ENCODE measurements around the gene ITIH4.

Gene ITIH4

GRCh38 chr3:52786330-52787215 lies 43.9 kb downstream of the ITIH4 start:
- Histone ChIP-seq H2AFZ (ENCODE audit: low read length) (no peak overlapping the region), H3K4me1 (ENCODE audit: insufficient read depth, low read length, poor library complexity, severe bottlenecking) (no peaks in the 10 kb centered on the region), H3K9me2 (replicated peaks; ENCODE audit: low read depth, low read length) (no peaks in the 10 kb centered on the region), H3K79me2 (ENCODE audit: insufficient read depth, low read length) (no peaks in the 10 kb centered on the region), H3K36me3 (ENCODE audit: insufficient read depth, low read length) (no peaks in the 10 kb centered on the region), H3K4me2 (ENCODE audit: low read depth, low read length, poor library complexity, severe bottlenecking) (no peak overlapping the region), H3K4me3 (ENCODE audit: low read length, poor library complexity, severe bottlenecking) (no peak overlapping the region), H3F3A (ENCODE audit: low read depth) (no peaks in the 10 kb centered on the region), H3K9ac (ENCODE audit: low read depth, low read length, poor library complexity, severe bottlenecking) (no peak overlapping the region), H3K27me3 (ENCODE audit: insufficient read depth, low read length, poor library complexity, severe bottlenecking) (no peaks in the 10 kb centered on the region), H4K20me1 (ENCODE audit: insufficient read depth, low read length, poor library complexity, severe bottlenecking) (no peaks in the 10 kb centered on the region), H3K9me3 (ENCODE audit: insufficient read depth, low read depth, low read length) (no peaks in the 10 kb centered on the region)
- TF ChIP-seq CTCF (conservative IDR thresholded peaks at IDR 0.05; ENCODE audit: low read length) (no peak), EZH2phosphoT487 (IDR thresholded peaks at IDR 0.05; ENCODE audit: borderline replicate concordance) (no peak)

- TF ChIP-seq CTCF (conservative IDR thresholded peaks at IDR 0.05; ENCODE audit: low read length) (no peak), EZH2phosphoT487 (IDR thresholded peaks at IDR 0.05; ENCODE audit: borderline replicate concordance) (no peak)
- H3K4me1 ChIP-seq (ENCODE audit: insufficient read depth, low read length, poor library complexity, severe bottlenecking): no peaks in the 10 kb centered on the region
Measured at GRCh38 chr3:52784931-52785590, 45.4 kb downstream of the ITIH4 start.

GRCh38 chr3:52784021-52784621 lies 46.4 kb downstream of the ITIH4 start:
- H3K4me3 ChIP-seq (ENCODE audit: low read length, poor library complexity, severe bottlenecking): no peak overlapping the region
- H3K9ac ChIP-seq (ENCODE audit: low read depth, low read length, poor library complexity, severe bottlenecking): no peak overlapping the region
- no peak overlapping the region for H3K4me2 ChIP-seq (ENCODE audit: low read depth, low read length, poor library complexity, severe bottlenecking)
- no peaks in the 10 kb centered on the region for H3F3A ChIP-seq (ENCODE audit: low read depth)
- H3K9me3 ChIP-seq (ENCODE audit: insufficient read depth, low read depth, low read length): no peaks in the 10 kb centered on the region
- H3K79me2 ChIP-seq (ENCODE audit: insufficient read depth, low read length): no peaks in the 10 kb centered on the region
- no peaks in the 10 kb centered on the region for H3K27me3 ChIP-seq (ENCODE audit: insufficient read depth, low read length, poor library complexity, severe bottlenecking)
- TF ChIP-seq CTCF (conservative IDR thresholded peaks at IDR 0.05; ENCODE audit: low read length): no peak
- TF ChIP-seq EZH2phosphoT487 (IDR thresholded peaks at IDR 0.05; ENCODE audit: borderline replicate concordance): no peak
- no peak overlapping the region for H2AFZ ChIP-seq (ENCODE audit: low read length)
- H3K9me2 ChIP-seq (replicated peaks; ENCODE audit: low read depth, low read length): no peaks in the 10 kb centered on the region
- no peaks in the 10 kb centered on the region for H3K4me1 ChIP-seq (ENCODE audit: insufficient read depth, low read length, poor library complexity, severe bottlenecking)
- no peaks in the 10 kb centered on the region for H3K36me3 ChIP-seq (ENCODE audit: insufficient read depth, low read length)
- no peaks in the 10 kb centered on the region for H4K20me1 ChIP-seq (ENCODE audit: insufficient read depth, low read length, poor library complexity, severe bottlenecking)

More at GRCh38 chr3:52784931-52785590, 45.4 kb downstream of the ITIH4 start:
- Histone ChIP-seq H4K20me1 (ENCODE audit: insufficient read depth, low read length, poor library complexity, severe bottlenecking) (no peaks in the 10 kb centered on the region), H3K79me2 (ENCODE audit: insufficient read depth, low read length) (no peaks in the 10 kb centered on the region), H2AFZ (ENCODE audit: low read length) (no peak overlapping the region), H3K27me3 (ENCODE audit: insufficient read depth, low read length, poor library complexity, severe bottlenecking) (no peaks in the 10 kb centered on the region), H3K4me2 (ENCODE audit: low read depth, low read length, poor library complexity, severe bottlenecking) (no peak overlapping the region), H3K9me3 (ENCODE audit: insufficient read depth, low read depth, low read length) (no peaks in the 10 kb centered on the region), H3F3A (ENCODE audit: low read depth) (no peaks in the 10 kb centered on the region), H3K9ac (ENCODE audit: low read depth, low read length, poor library complexity, severe bottlenecking) (no peak overlapping the region), H3K9me2 (replicated peaks; ENCODE audit: low read depth, low read length) (no peaks in the 10 kb centered on the region), H3K4me3 (ENCODE audit: low read length, poor library complexity, severe bottlenecking) (no peak overlapping the region), H3K36me3 (ENCODE audit: insufficient read depth, low read length) (no peaks in the 10 kb centered on the region)
